Sigmoid colon (tissue), 7 donors: Measurements from ENCODE around the gene HRH1. TPM values are rescaled to one million over a fixed set of nuclear protein-coding genes. Genes with fewer than 3 reads are reported as not detected.

ENCODE experiments used
- DNase-seq: peaks from one replicate; pipeline ENCODE4 v3.0.0-alpha.2; 2019
- H3K27ac ChIP-seq, 4 donors: fragments of 200-600 bp; sonication (generic); one replicate each; pipeline ENCODE4 v1.5.1; 2016 to 2019; ENCODE audit warnings: mild to moderate bottlenecking in 1 of 4
- H3K27me3 ChIP-seq, 3 donors: fragments of 200-600 bp; sonication (generic); one replicate each; pipeline ENCODE4 v1.5.1; 2019; ENCODE audit warnings: mild to moderate bottlenecking in 1 of 3
- H3K36me3 ChIP-seq, 4 donors: fragments of 200-600 bp; sonication (generic); one replicate each; pipeline ENCODE4 v1.5.1; 2016 to 2019
- H3K4me1 ChIP-seq, 4 donors: fragments of 200-600 bp; sonication (generic); one replicate each; pipeline ENCODE4 v1.5.1; 2017 to 2019
- H3K4me3 ChIP-seq, 4 donors: fragments of 200-600 bp; sonication (generic); one replicate each; pipeline ENCODE4 v1.5.1; 2017 to 2019; ENCODE audit warnings: mild to moderate bottlenecking in 2 of 4, moderate library complexity in 1 of 4
- H3K9me3 ChIP-seq, 4 donors: fragments of 200-600 bp in 3 of 4; sonication (generic) in 3 of 4; one replicate each; pipeline versions ENCODE4 v1.5.1 to v1.6.1; 2013 to 2019
- EP300 ChIP-seq, 4 donors: sonication (generic); formaldehyde crosslinking; IDR thresholded peaks; one replicate each; pipeline ENCODE4 v1.6.1; 2017; ENCODE audit warnings: antibody characterized with exemption in 4 of 4
- POLR2A ChIP-seq, 2 donors: fragments of 450-650 bp; IDR thresholded peaks; one replicate each; pipeline ENCODE4 v1.6.1; 2016; ENCODE audit warnings: antibody characterized with exemption in 2 of 2, mild to moderate bottlenecking in 2 of 2, moderate library complexity in 2 of 2
- POLR2AphosphoS5 ChIP-seq, 4 donors: sonication (generic); formaldehyde crosslinking; IDR thresholded peaks; one replicate each; pipeline ENCODE4 v1.6.1; 2017; ENCODE audit warnings: antibody characterized with exemption in 4 of 4
- WGBS, 2 donors: extraction: QIAGEN DNeasy Blood & Tissue Kit; methylation state at CpG; one replicate each; pipeline ENCODE4 v1.1.7; 2013; 5-methylcytosine and 5-hydroxymethylcytosine counted together
- intact Hi-C: fragments of 100-400 bp; cut with DNase I; formaldehyde crosslinking; loops from one replicate; pipeline ENCODE4 v1.15.1; 2023
- polyA plus RNA-seq, 3 donors: library from polyadenylated mRNA; stranded (reverse); fragments of 200-250 nt; gene quantifications; one replicate each; pipeline ENCODE4 v1.2.3, GENCODE V29; 2013
- total RNA-seq, 4 donors: library from RNA; depleted of rRNA; stranded (reverse); fragments of >200 nt; gene quantifications; one replicate each; pipeline ENCODE4 v1.1.0, GENCODE V29; 2016
- TF ChIP-seq, protein P1 (sequence below), 4 experiments: fragments of 450-650 bp in 3 of 4; fragments of 200-600 bp in 1 of 4; IDR thresholded peaks; one replicate each; pipeline ENCODE4 v1.5.1; 2016 to 2019; ENCODE audit warnings: antibody characterized with exemption in 4 of 4, mild to moderate bottlenecking in 3 of 4, moderate library complexity in 2 of 4
- donor health status: healthy with polysubstance abuse.
- donor health status: Bipolar disorder and iron deficiency.
- donor health status: healthy.

Gene HRH1
- total and polyA plus RNA-seq, 7 donors: 1.8 to 57.3 (median 3.9) TPM

DNA sequence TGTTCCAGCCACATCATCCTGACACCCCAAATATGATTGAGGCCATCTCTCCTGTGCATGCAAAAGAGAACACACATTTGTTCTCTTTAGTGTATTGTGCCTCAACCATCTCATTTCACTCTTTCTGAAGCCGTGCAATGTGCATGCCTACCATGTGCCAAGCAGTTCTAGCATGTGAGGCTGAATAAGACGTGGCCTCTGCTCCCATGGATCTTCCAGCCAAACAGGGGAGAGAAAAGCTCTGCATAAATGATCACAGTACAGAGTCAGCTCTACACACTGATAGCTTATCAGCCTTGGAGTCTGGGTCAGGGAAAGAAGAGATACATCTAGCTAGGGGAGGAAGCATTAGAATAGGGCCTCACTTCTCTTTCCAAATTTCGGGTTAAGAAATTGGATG is 69.7 kb downstream of the HRH1 start:
- Histone ChIP-seq H3K36me3 (no peaks in the 10 kb centered on the region), H3K9me3 (no peaks in the 10 kb centered on the region), H3K4me3 (no peak overlapping the region), H3K27me3 (no peaks in the 10 kb centered on the region), H3K4me1 (peaks cover 0 to 22% (median 11%) of the 10 kb centered on the region in 4 donors), H3K27ac (no peak overlapping the region)
- TF ChIP-seq, protein P1, sequence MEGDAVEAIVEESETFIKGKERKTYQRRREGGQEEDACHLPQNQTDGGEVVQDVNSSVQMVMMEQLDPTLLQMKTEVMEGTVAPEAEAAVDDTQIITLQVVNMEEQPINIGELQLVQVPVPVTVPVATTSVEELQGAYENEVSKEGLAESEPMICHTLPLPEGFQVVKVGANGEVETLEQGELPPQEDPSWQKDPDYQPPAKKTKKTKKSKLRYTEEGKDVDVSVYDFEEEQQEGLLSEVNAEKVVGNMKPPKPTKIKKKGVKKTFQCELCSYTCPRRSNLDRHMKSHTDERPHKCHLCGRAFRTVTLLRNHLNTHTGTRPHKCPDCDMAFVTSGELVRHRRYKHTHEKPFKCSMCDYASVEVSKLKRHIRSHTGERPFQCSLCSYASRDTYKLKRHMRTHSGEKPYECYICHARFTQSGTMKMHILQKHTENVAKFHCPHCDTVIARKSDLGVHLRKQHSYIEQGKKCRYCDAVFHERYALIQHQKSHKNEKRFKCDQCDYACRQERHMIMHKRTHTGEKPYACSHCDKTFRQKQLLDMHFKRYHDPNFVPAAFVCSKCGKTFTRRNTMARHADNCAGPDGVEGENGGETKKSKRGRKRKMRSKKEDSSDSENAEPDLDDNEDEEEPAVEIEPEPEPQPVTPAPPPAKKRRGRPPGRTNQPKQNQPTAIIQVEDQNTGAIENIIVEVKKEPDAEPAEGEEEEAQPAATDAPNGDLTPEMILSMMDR (IDR thresholded peaks at IDR 0.05): no peak
- no peak for TF ChIP-seq EP300 (IDR thresholded peaks at IDR 0.05)
- intact Hi-C loops: no loop called here
- WGBS, 2 donors: 90 to 92% methylated on average over 3 of the region's 3 CpGs
- DNase-seq: no peak

DNA sequence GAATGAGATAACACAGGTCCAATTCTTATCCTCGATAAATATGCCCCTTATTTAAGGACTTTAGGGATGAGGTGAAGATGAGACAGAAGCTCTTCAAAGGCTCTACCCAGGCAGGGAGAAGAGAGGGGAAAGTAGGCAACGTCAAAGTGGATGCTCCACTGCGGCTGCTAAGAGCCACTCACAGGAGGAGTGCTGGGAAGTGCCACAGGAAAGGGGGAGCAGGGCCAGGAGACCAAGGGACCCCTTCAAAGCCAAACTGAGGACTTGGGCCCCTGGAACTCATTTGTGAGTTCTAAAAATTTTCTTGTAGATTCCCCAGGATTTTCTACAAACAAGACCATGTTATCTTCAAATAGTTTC is 70.6 kb downstream of the HRH1 start:
- no peaks in the 10 kb centered on the region for H3K27me3 ChIP-seq
- peak overlapping the region; percentile 63 to 78 (median 73) for H3K27ac ChIP-seq
- peaks cover 0 to 22% (median 11%) of the 10 kb centered on the region in 4 donors for H3K4me1 ChIP-seq
- no peaks in the 10 kb centered on the region for H3K9me3 ChIP-seq
- H3K36me3 ChIP-seq: no peaks in the 10 kb centered on the region
- H3K4me3 ChIP-seq: no peak overlapping the region
- TF ChIP-seq, protein P1 (IDR thresholded peaks at IDR 0.05): no peak
- no peak for TF ChIP-seq POLR2A (IDR thresholded peaks at IDR 0.05)
- TF ChIP-seq POLR2AphosphoS5 (IDR thresholded peaks at IDR 0.05): no peak
- no peak for TF ChIP-seq EP300 (IDR thresholded peaks at IDR 0.05)
- intact Hi-C loops: loop anchor here (5.0 kb wide), 1 partner anchor 47 kb away; the partner anchor contains the start of gene ATG7
- WGBS, 2 donors: 57 to 89% methylated on average over 3 of the region's 3 CpGs
- no peak for DNase-seq

DNA sequence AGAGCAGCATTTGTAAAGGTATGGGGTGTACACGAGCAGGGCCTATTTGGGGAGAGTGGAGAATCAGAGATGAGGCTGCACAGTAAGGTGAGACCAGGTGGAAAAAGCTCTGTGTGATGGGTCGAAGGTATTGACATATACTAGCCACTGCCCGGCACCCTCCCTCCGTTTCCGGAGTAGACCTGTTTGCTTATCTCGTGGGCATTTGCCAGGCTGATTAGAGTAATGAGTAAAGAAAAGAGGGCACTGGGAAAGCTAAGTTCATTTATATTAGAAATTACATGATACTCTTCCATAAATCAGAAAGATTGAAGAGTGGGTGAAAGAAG is 71.7 kb downstream of the HRH1 start:
- H3K4me3 ChIP-seq: no peak overlapping the region
- TF ChIP-seq EP300 (IDR thresholded peaks at IDR 0.05) (no peak), POLR2A (IDR thresholded peaks at IDR 0.05) (no peak), POLR2AphosphoS5 (IDR thresholded peaks at IDR 0.05) (no peak)
- TF ChIP-seq, protein P1 (IDR thresholded peaks at IDR 0.05): no peak
- intact Hi-C loops: loop anchor here (5.0 kb wide), 1 partner anchor 46 kb away; the partner anchor contains the start of gene ATG7
- H3K27ac ChIP-seq: peak overlapping the region; percentile 63 to 78 (median 73)
- no peaks in the 10 kb centered on the region for H3K27me3 ChIP-seq
- H3K4me1 ChIP-seq: peaks cover 0 to 30% (median 13%) of the 10 kb centered on the region in 4 donors
- no peaks in the 10 kb centered on the region for H3K9me3 ChIP-seq
- H3K36me3 ChIP-seq: no peaks in the 10 kb centered on the region
- WGBS, 2 donors: 23 to 70% methylated on average over 6 of the region's 6 CpGs
- DNase-seq: no peak

DNA sequence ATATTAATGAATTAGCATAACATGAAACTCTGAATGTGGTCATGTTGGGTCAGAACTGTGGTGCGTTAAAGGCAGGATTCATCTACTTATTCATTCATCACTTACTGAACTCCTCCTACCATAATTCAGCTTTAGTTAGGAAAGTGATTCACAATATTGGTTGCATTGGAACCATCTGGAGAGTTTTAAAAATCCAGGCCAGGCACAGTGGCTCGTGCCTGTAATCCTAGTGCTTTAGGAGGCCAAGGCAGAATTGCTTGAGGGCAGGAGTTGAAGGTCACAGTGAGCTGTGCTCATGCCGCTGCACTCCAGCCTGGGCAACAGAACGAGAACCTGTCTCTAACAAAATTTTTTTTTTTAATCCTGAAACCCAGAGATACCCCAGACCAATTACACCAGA is 73.7 kb downstream of the HRH1 start:
- H3K27me3 ChIP-seq: no peaks in the 10 kb centered on the region
- H3K4me1 ChIP-seq: peaks cover 0 to 30% (median 13%) of the 10 kb centered on the region in 4 donors
- peak overlapping the region in 2 of 4 donors; percentile 8 to 20 for H3K27ac ChIP-seq
- no peaks in the 10 kb centered on the region for H3K36me3 ChIP-seq
- no peaks in the 10 kb centered on the region for H3K9me3 ChIP-seq
- no peak for TF ChIP-seq POLR2A (IDR thresholded peaks at IDR 0.05)
- DNase-seq: no peak
- no peak overlapping the region for H3K4me3 ChIP-seq
- intact Hi-C loops: loop anchor here (5.0 kb wide), 1 partner anchor 44 kb away; the partner anchor contains the start of gene ATG7
- WGBS, 2 donors: 70 to 87% methylated on average over 4 of the region's 4 CpGs

DNA sequence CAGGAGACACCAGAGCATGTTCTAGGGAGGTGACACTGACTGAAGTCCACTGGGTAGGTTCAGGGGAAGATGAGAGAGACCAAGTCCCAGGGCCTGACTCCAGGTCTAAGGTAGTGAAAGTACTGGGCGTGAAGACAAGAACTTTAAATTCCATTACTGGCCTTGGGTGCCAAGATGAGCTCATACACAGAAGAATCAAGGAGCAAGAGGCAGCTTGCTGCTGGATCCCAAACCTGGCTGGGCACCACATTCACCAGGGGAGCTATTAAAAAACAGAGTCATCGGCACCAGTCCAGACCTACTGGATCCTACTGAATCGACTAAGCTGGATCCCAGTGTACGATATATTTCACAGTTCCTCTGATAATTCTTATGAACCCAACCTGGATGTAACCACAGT is 75.8 kb downstream of the HRH1 start:
- Histone ChIP-seq H3K36me3 (no peaks in the 10 kb centered on the region), H3K27me3 (no peaks in the 10 kb centered on the region), H3K4me3 (no peak overlapping the region), H3K27ac (peak overlapping the region in 2 of 4 donors; percentile 29 to 43), H3K9me3 (no peaks in the 10 kb centered on the region), H3K4me1 (peaks cover 0 to 23% (median 11%) of the 10 kb centered on the region in 4 donors)
- TF ChIP-seq EP300 (IDR thresholded peaks at IDR 0.05) (no peak), POLR2A (IDR thresholded peaks at IDR 0.05) (no peak), POLR2AphosphoS5 (IDR thresholded peaks at IDR 0.05) (no peak)
- TF ChIP-seq, protein P1 (IDR thresholded peaks at IDR 0.05): no peak
- DNase-seq: no peak
- intact Hi-C loops: loop anchor here (10.0 kb wide), 1 partner anchor 105 kb away; no protein-coding TSS in a partner anchor
- WGBS, 2 donors: 92 to 95% methylated on average over 4 of the region's 4 CpGs
